HG02571 (cell line): ENCODE measurements around the gene CCN2.

ENCODE experiments used
- ATAC-seq: cut with Tn5 transposase; IDR thresholded peaks from one replicate; pipeline ENCODE4 v1.9.1; 2021; ENCODE audit warnings: mild to moderate bottlenecking, moderate library complexity; ENCODE audit not compliant: unreplicated experiment

CCN2 gene, protein sequence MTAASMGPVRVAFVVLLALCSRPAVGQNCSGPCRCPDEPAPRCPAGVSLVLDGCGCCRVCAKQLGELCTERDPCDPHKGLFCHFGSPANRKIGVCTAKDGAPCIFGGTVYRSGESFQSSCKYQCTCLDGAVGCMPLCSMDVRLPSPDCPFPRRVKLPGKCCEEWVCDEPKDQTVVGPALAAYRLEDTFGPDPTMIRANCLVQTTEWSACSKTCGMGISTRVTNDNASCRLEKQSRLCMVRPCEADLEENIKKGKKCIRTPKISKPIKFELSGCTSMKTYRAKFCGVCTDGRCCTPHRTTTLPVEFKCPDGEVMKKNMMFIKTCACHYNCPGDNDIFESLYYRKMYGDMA

DNA sequence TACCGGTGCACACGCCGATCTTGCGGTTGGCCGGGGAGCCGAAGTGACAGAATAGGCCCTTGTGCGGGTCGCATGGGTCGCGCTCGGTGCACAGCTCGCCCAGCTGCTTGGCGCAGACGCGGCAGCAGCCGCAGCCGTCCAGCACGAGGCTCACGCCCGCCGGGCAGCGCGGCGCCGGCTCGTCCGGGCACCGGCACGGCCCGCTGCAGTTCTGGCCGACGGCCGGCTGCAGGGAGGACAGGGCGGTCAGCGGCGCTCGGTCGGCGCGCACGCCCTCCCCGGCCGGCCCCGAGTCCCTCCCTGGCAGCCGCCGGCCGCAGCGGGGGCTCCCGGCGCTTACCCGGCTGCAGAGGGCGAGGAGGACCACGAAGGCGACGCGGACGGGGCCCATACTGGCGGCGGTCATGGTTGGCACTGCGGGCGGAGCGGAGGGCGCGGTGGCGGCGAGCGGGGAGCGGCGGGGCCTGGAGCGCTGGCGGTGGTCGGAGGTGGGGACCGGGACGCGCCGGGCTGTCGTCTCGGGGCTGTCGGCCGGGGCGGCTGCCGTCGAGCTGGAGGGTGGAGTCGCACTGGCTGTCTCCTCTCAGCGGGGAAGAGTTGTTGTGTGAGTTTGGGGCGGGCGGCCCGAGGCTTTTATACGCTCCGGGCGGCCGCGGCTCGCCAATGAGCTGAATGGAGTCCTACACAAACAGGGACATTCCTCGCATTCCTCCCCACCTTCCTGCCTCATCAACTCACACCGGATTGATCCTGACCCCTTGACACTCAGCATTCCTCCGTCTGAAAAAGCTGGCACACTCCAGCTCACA lies at the start of gene CCN2:
TSS of gene CCN2 (minus strand) at position 606 of the 809 bp plus-strand sequence. CDS start at position 406, 200 bp downstream.
- ATAC-seq = no peak

DNA sequence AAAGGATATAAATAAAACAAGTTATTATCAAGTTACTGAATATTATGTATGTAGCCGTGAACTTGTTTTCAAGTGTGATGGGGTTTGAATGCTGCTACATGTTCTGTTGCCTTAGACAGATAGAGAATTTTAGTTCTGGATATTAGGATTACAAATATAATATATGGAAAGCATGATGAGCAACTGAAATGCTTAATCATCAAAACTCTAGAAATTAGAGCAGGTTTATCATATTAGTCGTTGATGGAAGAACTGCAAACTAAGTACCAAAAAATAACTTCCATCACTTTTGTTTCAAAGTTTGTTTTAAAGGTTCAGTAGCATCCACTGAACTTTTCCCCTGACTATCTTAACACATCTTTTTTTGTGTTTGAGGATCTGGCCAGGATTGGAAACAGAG lies 49.1 kb upstream of the CCN2 start:
- ATAC-seq = no peak

DNA sequence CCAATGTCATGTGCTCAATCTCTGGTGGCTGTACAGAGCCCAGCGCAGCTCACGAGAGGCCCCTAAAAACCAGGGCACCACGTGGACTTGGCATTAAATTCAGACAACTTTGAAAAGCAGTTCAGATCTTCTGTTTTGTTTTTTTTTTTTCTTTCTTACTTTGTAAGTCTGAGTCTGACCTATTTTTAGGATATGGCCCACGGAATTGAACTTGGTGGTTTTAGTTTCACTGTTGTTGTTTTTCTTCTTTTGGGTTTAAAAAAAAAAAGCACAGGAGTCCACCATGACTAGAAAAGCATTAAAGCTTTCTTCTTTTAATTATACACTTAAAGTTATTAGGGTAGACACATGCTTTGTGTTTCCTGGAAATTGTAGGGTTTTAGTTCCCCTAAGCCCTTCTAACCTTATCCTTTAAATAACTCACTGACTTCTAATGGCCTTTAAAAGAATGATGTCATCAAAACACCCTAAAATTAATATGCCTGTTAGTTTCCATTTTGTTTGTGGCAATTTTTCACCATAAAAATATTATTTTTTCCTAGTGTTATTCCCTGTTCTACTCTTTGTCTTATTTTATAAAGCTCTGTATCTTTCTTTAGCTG lies 48.5 kb upstream of the CCN2 start:
- ATAC-seq = no peak

DNA sequence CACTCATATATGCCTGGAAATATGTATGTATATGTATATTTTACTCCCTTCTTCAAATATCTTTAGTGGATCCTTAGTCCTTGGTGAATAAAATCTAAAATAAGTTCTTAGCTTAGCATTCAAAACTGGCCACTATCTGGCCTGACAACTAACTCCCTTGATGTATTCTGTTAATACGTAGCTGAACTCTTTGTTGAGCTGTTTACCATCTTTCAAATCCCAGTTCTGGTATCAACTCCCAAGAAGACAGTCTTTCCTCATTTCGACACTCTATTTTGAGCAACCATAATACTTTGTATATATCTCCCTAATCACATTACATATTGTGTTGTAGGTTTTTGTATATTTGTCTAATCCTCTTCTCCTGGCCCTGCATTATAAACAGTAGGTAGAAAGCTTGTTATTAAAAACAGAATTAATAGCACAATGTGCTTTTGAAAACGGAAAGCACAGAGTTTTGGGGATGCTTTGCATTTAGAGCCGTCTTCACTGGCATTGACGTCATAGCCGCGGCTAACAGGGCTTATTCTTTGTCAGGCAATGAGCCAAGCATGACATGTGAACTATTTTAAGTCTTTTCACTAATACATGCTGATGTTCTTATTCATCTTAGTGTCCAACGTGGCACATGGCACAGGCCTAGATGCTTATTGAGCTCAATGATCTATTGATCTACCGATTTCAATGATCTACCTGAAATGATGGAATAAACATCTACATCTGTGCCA lies 47.2 kb upstream of the CCN2 start:
- no peak for ATAC-seq

DNA sequence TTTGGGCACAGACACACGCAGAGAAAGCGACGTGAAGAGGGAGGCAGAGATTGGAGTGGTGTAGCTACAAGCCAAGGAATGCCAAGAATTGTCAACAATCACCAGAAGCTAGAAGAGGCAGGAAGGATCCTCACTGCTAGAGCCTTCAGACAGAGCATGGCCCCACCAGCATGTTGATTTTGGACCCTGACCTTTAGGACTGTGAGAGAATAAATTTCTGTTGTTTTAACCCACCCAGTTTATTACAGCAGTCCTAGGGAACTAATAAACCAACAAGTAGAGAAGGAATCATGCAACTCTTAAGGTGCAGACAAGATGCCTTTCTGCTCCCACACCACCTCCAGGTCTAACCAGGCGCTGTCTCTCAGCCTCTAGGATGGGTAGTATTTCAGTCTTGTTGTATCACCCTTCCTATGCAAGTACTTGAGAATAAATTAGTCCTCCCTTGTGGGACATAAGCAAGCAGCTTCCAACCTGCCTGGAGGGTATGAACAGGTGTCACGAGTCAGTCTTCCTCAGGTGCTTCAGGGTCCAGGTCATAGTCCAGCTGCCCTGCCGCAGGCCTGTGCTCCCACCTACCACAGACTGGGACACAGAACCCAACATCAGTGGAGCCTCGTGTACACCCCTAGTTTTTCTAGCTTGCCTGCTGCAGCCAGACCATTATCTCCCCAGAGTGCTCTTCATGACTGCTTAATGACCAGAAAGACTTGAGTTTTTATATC lies 46.4 kb upstream of the CCN2 start:
- ATAC-seq = no peak

DNA sequence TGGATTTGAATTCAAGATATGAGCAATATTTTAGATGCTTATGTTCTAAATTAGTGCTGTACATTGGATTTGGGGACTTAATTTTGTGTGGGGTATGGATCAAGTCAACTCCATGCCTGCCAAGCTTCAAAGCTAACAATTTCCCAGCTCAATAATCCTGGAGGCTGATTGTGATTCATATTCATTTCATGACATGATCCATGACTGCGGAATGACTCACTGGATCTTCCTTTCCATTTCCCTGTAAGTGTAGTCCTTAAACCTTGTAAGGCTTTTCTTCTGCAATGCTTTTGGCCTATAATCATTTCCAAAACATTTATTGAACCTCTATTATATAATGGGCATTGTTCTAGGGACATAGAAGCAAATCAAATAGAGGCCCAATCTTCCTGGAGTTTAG lies 44.7 kb upstream of the CCN2 start:
- no peak for ATAC-seq

DNA sequence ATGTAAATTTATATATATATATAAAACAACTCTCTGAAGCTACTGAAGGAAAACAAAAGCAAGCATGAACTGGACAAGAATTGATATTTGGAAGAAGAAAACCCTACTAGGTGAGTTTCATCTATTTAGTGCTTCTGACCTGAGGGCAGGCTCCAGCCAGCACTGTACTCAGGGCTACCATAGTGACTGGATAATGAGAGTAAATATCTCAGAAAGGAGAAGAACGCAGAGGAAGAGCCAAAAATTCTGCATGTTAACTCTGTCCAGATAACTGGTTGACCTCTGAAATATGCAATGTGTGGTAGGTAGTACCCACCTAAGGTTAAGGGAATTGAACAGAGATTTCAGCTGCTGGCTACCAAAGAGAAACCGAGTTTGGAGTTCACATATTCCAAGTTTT lies 41.4 kb upstream of the CCN2 start:
- ATAC-seq = no peak

DNA sequence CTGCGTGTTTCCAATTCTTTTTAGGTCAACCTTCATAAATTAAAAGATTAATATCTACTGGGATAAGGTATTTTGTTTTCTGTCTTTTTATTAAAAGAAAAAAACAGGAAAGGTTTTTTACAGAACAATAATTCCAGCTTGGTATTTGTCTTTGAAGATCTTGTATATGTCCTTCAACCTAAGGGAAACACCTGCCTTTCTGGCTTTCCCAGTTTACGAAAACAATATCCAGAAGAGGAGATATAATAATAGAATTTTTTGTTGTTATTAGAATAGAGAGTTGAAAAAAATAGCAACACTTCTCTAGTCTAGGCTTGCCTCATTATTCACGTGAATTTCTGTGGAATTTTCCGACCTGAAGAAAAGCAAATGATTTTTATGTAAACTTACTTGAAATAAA lies 37.9 kb upstream of the CCN2 start:
- no peak for ATAC-seq

DNA sequence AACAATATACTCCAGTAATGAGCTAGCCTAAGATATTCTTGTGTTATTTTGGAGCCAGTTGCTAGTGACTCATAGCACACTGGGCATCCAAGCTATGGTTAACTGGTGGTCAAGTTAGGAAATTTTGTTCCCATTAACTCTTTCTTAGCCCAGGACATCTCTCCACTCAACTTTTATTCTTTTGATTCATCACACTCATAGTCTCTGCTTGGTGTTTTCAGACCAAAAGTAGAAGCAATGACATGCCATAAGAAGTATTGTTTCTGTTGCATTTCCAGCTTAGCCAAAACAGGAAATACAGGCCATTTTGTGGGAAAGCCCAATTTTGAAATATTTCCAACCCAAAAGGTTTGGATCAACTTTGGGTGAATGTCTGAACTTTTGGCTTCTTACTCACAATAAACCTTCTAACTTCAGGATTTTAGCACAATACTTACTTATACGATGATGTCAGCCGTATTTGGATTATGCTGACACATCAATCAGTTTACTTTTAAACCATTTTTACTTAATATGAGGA lies 31.6 kb upstream of the CCN2 start:
- ATAC-seq = no peak

DNA sequence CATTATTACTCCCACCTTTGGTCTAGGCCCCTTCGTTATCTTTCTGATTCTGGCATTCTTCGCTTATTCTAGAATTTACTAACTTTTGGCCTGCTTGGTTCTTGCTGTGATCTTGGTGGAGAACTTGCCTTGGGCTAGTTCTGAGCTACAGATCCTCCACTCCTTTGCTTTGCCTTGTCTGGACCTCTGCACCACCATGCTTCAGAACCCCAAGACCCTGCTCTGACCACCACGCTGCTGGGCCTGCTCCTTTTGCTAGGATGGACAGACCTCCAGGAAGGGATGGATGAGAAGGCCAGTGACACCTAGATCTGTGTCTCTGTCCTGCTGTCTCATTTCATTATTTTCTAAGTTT lies 30.4 kb upstream of the CCN2 start:
- ATAC-seq = no peak

DNA sequence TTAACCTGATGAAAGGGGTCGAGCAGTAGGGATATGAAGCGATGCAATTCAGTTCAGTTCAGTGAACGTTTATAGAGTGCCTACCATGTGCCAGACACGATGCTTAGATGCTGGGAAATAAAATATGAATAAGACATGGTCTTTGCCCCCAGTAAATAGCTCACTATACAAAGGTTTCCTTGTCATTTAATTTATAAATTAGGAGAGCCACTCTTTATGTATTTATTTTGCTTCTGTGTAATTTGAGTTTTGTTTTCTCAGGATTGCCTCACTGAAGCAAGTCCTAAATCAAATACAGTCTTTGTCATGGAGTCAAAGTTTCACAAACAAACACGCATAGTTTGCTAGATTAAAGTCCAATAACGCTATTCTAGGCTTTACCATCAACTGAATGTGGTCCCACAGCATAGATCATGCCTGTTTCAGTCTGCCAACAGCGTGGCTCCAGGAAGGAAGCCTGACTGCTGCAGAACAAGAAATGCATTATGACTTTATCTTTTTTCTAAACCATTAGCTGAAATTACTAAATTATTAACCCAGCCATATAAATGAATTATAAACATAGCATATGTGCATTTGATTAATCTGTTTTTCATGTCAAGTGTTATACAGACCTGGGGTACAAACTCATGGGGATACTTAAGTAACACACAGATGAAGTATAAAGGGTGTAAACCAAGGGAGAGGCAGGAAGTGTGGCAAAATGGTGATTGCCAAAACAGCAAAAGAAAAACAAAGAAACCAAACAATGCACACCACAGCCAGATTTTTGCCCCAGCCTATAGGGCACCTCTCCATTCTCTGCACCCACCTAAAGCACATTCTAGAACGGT lies 29.8 kb upstream of the CCN2 start:
- no peak for ATAC-seq

DNA sequence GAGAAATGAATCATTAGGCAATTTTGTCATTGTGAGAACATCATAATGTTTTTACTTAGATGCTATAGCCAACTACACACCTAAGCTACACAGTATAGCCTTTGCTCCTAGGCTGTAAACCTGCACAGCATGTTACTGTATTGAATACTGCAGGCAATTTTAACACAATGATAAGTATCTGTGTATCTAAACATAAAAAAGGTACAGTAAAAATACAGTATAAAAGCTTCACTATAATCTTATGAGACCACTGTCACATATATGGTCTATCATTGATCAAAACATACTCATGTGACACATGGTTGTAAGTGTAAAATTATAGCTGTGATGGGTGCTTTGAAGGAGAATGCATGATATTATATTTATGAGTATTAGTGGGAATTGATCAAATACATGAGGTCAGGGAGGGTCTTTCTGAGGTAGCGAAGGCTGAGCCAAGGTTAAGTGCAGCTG lies 29.2 kb upstream of the CCN2 start:
- no peak for ATAC-seq

DNA sequence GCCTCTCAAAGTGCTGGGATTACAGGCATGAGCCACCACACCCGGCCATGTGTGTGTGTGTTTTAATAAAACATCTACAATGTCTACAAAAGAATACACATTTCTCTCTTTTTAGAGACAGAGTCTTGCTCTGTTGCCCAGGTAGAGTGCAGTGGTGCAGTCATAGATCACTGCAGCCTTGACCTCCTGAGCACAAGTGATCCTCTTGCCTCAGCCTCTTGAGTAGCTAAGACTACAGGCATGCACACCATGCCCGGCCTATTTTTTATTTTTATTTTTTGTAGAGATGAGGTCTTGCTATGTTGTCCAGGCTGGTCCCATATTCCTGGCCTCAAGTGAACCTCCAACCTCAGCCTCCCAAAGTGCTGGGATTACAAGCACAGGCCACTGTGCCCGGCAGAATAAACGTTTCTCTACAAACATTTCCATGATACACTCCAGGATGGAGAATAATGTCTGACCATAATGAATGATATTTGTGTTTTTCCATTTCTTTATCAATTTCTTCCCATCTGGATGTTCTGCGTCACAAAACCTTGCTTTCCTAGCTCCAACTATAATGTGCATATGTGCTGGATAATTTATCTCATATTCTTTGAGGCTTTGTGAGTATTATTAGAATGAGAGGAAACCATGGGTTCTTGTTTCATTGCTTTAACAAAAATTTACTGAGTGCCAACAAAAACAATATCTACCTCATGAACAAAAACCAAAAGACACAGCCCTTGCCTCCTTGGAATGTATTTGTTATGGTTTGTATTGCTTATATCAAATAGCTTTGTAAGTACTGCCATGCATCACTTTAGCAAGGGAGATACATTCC lies 28.6 kb upstream of the CCN2 start:
- no peak for ATAC-seq

DNA sequence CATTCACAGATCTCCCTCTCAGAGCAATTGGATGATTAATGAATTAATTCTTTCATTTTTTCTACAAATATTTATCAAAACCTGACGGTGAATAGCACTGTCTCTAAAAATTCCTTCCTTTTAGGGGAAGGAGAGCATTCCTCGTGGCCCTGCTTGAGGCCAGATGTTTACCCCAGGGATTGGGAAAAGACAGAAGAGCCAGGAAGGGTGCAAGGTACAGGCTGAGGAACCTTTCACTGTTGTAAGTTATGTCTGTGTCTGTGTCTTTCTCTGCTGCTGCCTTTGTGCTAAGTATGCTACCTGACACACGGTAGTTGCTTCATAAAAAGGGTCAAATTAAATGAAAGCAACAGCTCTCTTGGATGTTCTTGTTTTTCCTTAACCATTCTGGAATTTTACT lies 27.4 kb upstream of the CCN2 start:
- no peak for ATAC-seq

DNA sequence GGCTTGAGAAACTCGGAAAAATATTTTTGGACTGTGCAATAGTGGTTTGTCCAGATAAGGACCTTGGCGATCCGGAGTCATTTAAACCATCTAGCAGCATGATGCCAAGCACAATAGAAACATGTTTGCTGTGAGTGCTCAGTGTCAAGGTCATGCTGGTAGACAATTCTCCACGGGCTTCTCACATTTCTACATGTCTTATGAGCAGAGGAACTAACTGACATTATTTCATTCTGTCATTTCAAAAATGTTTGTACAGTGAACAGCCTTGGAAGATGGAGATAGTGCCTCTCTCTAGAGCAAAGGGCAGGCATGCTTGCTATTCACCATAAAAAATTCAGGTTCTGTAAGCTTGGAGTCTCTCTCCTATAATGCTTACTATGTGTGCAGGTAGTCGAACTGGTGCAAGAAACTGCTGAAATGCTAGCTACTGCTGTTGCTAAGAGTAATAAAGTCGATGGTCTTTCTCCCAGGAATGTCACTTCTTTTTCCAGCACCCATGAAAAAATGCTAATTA lies 25.4 kb upstream of the CCN2 start:
- no peak for ATAC-seq

DNA sequence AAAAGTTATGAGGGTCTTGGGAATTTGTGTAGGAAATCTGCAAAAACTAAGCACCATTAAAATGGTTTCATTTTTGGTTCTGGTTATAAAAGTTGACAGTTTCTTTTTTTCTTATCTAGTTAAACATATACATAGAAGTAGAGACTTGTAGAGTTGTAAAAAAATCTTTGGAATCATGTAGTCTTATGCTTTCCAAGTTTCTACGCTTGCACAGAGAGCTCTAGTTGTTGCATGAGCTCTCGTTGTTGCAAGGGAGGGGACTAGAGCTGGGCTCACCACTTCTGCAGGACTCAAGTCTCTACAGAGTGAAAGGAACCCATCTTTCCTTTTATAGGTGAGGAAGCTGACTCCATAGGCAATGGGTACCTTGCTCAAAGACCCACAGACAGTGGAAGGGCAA lies 21.6 kb upstream of the CCN2 start:
- ATAC-seq = no peak

DNA sequence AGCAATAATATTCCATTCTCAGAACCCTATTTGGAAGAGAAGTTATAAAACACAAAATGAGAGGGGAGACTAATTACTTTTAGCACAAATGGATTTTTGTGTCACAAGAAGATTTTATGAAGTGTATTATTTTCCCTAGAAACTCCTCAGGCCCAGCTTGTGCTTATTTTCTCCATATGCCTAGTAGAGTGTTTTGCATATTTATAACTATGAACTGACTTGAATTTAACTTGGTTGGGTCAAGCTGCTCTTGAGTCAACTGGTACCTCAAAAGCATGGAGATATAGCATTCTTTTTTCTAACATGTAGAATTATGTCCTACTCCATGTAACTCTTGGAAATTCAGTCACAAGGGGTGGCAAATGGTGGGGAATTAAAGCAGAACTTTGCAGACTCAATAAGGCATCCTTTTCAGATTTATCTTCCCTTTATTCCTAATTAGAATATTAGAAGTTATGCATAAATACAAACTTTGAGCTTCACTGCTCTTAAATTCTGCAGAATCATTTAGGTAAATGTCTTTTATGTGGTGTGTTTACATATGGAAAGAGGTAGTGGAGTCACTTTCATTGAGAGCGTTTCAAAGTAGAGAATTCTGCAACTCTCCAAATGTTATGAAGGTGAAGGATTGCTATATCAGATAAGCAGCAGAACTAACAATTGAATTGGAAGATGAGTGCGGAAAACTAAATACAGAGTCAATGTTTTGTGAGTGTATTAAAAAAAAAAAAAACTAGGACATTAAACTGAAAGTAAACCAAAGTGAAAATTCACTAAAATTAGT lies 19.1 kb upstream of the CCN2 start:
- ATAC-seq = no peak

DNA sequence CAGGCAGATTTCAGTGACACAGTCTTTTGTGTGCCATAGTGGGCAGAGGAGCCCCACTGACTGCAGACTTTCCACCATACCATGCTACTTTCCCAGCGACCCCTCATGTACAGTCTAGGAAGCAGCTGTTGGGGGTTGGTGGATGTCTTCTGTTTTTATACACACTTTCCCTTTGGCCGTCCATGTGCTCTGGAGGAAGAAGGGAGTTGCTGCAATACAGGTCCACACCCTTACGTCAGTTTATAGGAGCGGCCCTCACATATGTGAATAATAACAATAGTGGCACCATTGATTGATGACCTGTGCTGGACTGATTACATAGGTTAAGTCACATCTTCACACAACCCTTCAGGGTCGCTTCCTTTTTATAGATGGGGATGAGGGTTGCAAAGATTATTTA lies 17.5 kb upstream of the CCN2 start:
- no peak for ATAC-seq
